NOMO-1 (cell line): ENCODE measurements around the gene SCAMP3.

ENCODE experiments used
- DNase-seq, 2 experiments: peaks; one replicate each; lab custom pipeline; 2025; ENCODE audit not compliant: unreplicated experiment in 2 of 2; lab: John Stamatoyannopoulos, UW

The SCAMP3 gene

GRCh38 chr1:155286544-155286943 lies 24.4 kb upstream of the SCAMP3 start:
- DNase-seq = no peak

GRCh38 chr1:155285631-155286044 lies 23.5 kb upstream of the SCAMP3 start:
- DNase-seq = no peak

- DNase-seq = no peak
These were observed 22.9 kb upstream of the SCAMP3 start for GRCh38 chr1:155285063-155285462.

- DNase-seq = no peak
These were observed 22.3 kb upstream of the SCAMP3 start for GRCh38 chr1:155284476-155284875.

- DNase-seq = no peak
These were observed 20.4 kb upstream of the SCAMP3 start for GRCh38 chr1:155282488-155283091.

- no peak for DNase-seq
These were observed 17.1 kb upstream of the SCAMP3 start for GRCh38 chr1:155279268-155279667.

GRCh38 chr1:155278689-155279160 lies 16.6 kb upstream of the SCAMP3 start:
- DNase-seq = no peak

- DNase-seq = peak in 1 of 2 experiments; percentile 10
These were observed 15.9 kb upstream of the SCAMP3 start for GRCh38 chr1:155277902-155278688.

- DNase-seq = peak; percentile 95 to 96
These were observed 15.1 kb upstream of the SCAMP3 start, which contains the start of gene HCN3 for GRCh38 chr1:155277070-155277901. HCN3 (plus strand) TSS chr1:155277463; CDS start chr1:155277591, 128 bp downstream.

GRCh38 chr1:155273343-155274245 lies 11.4 kb upstream of the SCAMP3 start, which contains the start of gene CLK2:
CLK2 (minus strand) TSS chr1:155273504; CDS start chr1:155270977, 2,527 bp downstream.
- peak; percentile 85 to 96 for DNase-seq

- peak in 1 of 2 experiments; percentile 75 for DNase-seq
These were observed 10.5 kb upstream of the SCAMP3 start for GRCh38 chr1:155272466-155273342.

GRCh38 chr1:155269381-155269780 lies 7.2 kb upstream of the SCAMP3 start:
- DNase-seq = no peak

GRCh38 chr1:155268630-155269029 lies 6.5 kb upstream of the SCAMP3 start:
- no peak for DNase-seq

GRCh38 chr1:155267373-155267772 lies 5.2 kb upstream of the SCAMP3 start:
- DNase-seq = no peak

GRCh38 chr1:155266553-155266952 lies 4.4 kb upstream of the SCAMP3 start:
- DNase-seq = no peak

GRCh38 chr1:155263067-155263466 lies 907 bp upstream of the SCAMP3 start:
- no peak for DNase-seq

GRCh38 chr1:155261493-155261851 lies 688 bp downstream of the SCAMP3 start:
- DNase-seq = peak in 1 of 2 experiments; percentile 36

GRCh38 chr1:155260276-155260675 lies 1.9 kb downstream of the SCAMP3 start:
- no peak for DNase-seq
